GM19238 (cell line): ENCODE results near the gene VPS41.
A peak's percentile ranks its signal among the peaks of the same experiment; 100 is the strongest.
"Not testable (repeated sequence)": the region's sequence is repeated elsewhere in the genome, so short reads cannot be mapped to it uniquely, and the experiment has no call there.

Experiments
- DNase-seq: peaks from one replicate; pipeline ENCODE4 v3.0.0; 2011; ENCODE audit warnings: low spot score; ENCODE audit not compliant: insufficient read length

VPS41 gene

DNA sequence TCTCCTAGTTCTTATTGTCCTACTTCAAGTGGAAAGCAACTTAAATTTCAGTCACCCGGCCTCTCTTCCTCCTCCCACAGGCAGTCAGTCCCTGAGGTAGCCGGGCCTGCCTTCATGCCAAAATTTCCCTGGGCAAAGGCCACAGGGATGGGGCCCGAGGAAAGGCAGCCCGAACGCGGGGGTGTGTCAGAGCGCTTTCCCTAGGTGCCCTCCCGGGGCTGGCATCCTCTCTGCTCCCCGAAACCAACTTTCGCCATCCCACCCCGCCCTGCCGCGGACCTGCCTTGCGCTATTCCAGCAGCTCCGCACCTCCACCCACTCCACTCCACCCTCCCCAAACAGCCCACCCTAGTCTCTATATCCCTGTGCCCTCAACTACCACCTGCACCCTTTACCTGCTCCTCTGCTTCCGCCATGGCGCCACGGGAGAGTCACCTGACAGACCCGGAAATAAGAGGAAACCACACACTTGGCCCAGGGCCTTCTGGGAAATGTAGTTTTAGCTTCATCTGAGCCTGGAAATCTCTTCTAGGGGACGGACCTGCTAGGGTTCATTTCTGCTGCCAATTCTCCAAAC is at the start of gene VPS41:
TSS of gene VPS41 (minus strand) at position 433 of the 577 bp plus-strand sequence. CDS start at position 416, 17 bp downstream.
- peak; percentile 80 for DNase-seq

DNA sequence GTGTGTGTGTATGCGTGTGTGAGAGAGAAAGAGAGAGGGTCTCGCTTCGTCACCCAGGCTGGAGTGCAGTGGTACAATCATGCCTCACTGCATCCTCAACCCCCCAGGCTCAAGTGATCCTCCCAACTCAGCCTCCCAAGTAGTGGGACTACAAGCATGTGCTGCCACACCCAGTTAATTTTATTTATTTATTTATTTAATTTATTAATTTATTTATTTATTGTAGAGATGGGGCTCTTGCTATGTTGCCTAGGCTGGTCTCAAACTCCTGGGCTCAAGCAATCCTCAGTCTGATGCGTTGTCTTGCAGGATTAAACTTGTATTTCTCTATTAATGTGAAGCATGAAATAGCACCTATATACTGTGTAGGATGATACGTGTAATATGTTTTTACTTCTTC is 46.9 kb upstream of the VPS41 start:
- DNase-seq: no peak

DNA sequence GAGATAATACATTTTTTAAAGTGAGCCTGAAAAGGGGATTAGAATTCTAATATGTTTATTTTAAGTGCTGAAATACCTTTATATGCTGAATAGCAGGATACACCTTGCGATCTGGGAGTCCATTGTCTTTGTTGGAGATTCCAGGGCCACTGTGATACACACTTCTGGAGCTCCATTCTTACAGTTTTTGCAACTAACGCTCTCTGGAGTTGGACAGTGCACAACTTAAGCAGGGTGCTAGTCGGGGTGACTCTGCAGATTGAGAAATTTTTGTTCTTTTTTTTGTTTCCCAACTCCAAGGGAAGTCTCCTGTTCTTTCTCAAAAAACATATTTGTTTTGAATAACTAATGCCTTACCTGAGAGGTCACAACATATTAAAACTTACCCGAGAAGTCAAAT is 45.0 kb upstream of the VPS41 start:
- DNase-seq: no peak

DNA sequence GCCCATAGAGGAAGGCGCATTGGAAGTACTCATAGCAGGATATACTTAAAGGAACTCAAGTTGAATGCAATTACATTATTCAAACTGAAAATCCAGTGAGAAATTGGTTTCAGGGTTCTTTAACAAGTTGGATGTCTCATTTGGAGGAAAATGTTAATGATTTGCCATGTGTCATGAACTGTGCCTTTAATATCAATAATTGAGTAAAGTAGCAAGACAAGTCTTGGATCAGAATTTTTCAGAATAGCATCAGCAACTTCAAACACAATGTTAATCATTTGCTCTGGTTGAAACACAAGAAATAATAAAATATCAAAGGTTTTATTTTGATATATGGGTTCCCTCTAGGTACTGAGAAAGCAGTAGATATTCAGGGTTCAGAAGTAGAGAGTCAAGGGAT is 44.2 kb upstream of the VPS41 start:
- no peak for DNase-seq

DNA sequence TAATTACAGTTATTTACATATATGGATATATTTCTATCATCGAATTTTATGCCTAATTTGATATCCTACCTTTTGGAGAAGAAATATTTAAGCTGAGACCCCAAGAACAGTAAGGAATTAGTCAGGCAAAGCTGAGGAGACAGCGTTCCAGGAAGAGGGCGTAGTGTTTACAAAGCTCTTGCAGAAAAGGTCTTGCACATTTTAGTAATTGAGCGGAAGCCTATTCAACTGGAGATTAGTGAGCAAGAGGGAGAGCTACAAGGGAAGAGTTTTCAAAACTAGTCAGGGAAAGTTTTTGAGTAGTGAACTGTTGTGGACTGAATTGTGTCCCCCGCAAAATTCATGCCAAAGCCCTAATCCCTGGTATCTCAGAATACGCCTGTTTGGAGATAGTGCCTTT is 42.2 kb upstream of the VPS41 start:
- no peak for DNase-seq

DNA sequence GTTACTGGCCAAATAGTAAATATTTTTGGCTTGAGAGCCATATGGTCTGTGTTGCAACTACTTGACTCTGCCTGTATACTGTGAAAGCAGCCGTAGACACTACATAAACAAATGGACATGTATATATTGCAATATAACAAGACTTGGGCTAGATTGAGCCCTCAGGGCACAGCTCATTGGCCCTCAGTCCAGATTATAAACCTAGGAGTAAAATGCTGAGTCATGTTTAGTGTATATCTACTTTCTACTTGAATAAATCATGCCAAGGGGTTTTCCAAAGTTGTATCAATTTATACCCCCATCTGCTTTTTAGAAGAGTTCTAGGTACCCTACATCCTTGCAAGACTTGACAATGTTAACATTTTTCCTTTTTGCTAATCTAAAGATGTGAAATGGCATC is 41.3 kb upstream of the VPS41 start:
- no peak for DNase-seq

DNA sequence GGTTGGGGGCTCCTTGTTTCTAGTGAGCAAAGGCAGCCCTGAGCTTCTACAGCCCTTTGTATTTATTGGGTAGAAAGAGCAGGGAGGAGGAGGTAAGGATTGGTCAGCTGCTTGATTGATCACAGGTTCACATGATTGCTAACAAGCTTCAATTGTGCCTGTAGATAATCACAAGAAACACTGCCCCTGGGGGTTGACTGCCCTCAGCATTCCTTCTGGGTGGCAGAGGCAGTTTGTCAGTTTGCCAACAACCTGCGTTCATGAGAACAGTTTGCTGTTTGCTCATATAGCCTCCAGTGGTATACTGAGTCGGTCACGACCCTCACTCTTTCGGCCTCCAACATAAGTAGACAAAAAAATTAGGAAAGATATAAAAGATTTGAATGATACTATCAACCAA is 38.5 kb upstream of the VPS41 start:
- DNase-seq: not testable (repeated sequence)

DNA sequence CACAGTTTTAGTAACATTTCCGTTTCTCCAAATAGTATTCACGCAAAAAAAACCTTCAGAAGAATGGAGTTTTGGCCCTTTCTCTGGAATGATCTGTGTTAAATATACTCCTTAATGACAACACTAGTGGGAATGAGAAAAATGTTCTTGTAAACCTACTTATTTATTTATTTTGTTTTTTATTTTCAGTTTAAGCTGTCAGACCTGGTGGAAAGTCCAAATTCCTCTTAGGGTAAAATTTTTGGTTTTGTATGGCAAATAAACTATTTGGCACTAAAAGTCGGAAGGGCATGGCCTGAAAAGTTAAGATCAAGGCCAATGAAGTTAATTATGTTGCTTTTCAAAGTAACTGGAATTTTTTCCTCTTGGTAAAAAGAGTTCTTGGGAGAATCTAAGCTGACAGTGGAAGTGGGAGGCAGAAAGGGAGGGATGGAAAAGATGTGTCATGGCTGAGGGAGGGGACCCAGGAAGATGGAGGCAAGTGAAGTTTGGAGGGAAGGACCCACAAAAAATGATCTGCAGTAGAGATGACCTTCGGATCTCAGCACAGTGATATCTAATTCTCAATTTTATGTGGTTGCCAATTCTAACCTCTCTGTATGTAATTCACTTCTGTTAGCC is 33.5 kb upstream of the VPS41 start:
- no peak for DNase-seq

DNA sequence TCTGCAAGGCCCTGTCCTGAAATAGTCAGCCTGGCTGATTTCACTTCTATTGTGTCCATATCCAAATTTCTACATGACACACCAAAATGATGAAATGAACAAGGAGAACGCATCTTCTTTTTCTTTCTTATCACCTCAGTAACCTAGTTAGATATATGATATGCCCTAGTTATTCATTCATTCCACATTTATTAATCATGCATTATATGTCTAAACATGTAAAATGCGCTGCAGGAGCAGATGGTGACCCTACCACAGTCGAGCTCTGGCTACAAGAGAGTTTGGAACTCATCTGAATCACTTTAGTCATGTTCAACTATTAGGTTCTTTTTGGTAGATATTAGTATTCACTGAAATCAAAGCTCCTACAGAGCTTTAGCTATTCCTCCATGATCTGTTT is 31.8 kb upstream of the VPS41 start:
- DNase-seq: no peak

DNA sequence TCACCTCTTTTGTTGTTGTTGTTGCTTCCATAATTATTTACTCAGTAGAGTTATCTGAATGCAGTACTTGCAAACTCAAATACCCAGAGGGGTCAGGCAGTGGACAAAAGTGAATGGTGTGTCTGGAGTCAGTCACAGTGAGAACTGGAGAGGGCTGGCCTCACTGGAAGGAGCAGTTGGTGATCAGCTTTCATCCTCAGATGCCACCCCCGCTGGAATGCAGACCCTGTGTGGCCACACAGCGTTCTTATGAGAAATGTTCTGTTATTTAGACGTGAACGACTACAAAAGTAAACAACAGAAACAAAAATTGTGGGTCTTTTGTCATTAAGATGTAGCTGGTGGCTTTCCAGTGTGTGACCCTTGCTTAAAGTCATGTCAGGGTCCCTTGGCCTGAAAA is 29.6 kb upstream of the VPS41 start:
- DNase-seq: no peak

DNA sequence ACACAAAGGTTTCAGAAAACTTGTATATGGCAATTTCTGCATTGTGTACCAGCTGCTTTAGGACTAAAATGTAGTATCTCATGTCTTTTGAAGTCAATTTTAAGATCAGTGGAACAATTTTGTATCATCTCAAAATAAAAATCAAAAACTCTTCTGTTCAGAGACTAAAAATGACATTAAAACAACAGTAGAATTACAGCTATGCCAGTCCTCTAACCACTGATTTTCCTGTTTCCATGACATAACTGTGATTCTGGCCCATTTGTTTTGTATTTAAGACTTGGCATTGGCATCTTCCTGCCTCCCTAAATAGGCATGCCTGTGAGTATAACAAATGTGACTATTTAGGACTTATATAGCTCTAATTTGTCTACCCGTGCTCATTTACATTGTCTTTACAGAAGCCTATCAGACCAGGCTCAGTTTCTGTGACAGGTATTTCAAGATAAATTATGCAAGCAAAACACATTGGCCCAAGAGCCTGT is 29.1 kb upstream of the VPS41 start:
- no peak for DNase-seq

DNA sequence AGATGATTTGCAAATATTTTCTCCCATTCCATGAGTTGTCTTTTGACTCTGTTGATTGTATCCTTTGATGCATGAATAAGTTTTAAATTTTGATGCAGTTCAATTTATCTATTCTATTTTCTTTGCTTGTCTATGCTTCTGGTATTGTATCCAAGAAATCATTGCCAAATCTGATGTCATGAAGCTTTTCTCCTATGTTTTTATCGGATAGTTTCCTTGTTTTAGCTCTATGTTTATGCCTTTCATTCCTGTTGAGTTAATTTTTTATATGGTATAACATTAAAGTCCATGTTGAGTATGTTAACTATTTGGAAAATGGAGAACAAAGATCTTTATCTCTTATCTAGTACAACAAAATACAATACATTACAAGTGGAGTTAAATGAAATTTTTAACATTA is 27.6 kb upstream of the VPS41 start:
- DNase-seq: no peak

DNA sequence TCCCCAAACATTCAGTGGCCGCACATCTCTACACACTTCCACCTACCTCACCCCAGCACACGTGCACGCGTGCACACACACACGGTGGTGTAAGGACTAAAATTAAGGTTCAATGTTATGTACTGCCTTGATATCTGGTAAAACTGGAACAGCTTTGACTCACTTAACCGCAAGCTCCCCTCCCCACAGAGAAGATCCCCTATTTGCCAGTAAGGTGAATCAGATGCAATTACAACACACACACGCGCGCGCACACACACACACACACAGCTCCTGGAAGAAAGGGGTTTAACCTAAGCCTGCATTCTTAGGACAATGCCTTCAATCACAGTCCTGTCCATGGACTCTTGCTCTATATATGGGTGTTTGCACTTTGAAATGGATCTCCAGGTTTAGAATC is 25.5 kb upstream of the VPS41 start:
- no peak for DNase-seq

DNA sequence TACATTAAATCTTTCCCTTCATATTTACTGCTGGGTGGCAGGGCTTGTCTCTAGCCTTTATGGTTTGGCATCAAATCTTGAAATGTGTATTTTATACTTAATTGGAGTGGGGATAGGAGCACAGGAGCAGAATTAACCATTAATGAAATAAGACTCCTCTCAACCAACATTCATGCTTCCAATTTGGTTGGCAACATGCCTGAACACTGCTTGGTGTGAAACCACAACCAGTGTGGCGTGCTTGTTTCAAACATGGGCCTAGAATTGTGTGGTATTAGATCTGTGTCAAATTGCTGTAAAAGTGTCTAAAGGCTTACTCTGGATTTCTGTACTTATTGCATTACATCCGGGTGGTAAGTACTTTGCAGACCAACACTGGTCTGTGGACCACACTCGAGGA is 25.1 kb upstream of the VPS41 start:
- no peak for DNase-seq

DNA sequence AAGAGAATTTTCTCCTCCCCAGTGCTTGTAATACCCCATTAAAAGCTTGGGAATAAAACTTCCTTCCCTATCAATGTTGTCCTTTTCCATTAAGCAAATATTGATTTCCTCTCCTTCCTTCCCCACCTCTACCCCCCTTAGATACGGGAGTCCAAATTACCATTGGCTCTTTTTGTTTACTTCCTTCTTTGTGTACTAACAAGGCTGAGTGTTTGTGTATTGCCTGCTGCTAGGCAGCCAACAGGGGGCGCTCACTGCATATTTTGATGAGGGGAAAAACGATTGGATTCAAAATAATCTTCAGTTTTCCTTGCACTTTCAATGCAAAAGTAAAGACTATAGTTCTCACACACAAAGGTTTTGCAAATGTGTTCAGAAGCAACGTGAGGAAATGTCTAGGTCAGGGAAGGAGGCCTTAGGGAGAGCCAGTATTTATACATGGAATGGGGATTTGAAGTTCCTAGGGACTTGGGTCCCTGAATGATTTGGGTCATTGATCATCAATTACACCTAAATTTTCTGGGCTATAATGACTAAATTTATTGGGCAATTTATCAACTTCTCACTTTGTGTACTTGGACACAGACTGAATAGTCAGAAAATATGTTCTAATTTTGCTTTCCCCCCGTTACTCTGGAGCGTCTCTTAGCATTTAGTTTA is 23.6 kb upstream of the VPS41 start:
- peak; percentile 19 for DNase-seq

DNA sequence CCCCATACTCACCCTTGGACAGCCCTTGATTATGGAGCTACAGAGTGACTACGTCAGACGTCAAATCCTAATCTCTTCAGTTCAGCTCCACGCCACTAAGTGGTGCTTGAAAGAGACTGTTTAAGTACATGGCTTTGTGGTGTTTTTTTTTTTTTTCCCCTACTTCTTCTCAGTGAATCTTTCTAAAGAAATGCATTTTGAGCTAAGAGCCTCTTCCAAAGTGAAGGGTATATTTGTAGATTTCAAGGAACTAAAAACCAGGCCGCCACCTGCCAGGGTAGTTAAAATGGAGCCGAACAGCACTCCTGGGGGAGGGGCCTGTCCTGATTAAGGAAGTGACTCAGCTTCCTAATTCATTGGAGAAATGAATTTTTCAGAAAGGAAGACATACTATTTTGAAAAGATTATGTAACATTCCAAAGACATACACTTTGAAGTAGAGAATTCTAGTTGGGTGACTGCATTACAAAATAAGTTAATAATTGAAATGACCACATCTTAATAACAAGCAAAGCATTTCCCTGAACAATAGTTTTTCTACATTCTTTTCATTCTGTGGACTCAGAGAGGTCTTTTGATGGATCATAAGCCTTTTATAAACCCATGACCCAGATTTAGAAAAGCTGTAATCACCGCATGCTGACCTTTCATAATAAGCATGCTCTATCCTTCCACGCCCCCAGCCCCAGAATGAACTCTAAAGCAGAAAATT is 20.6 kb upstream of the VPS41 start:
- no peak for DNase-seq

DNA sequence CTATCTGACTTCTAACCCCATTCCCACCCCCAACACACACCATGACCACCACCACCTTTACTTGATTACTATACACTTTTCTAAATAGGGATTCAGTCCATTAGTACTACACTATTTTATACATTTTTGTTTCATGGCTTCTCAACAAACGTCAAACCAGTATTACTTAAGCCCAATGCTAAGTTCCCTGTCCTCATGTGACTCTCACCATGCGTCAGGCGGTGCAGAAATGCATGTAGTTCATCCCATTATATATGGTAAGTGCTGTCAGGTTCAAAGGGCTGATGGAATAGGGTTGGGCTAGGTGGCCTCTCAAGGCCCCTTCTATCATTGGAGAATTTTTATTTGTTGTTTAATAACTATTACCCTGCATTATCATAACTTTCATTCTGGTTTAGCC is 19.5 kb upstream of the VPS41 start:
- DNase-seq: no peak

DNA sequence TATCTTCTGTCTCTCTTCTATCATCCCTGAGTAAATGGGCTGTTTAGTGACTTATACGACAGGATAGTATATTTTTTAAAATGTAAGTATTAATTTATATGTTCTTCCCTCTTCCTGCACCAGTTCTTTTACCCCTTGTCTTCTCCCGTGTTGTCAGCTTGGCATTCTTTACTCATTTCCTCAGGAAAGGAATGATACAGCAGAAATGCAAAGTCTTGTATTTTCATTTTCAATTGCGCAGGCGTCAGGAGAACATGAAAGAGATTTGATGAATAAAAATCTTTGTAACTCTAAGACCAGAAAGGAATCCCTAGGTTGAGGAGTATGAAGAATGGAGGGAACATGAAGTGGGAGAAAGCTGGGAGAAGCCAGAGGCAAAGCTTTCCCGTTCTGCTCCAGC is 18.8 kb upstream of the VPS41 start:
- DNase-seq: no peak

DNA sequence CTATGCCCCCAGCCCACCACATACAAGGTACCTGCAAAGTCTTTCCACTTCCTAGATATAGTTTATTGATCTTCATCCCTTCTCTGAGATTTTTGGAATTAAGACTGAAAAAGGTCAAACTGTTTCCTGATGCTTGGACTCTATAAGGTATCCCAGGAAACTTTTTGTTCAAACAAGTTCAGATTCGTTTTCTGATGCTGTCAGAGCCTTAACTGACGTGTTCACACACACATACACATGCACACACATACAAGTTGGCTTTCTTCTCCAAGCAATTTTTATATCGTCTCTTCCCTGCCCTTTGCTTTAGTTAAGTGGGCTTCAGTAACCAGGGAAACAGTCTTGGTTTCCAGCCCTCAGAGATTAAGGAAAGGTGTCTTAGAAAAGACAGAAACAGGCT is 11.7 kb upstream of the VPS41 start:
- no peak for DNase-seq

DNA sequence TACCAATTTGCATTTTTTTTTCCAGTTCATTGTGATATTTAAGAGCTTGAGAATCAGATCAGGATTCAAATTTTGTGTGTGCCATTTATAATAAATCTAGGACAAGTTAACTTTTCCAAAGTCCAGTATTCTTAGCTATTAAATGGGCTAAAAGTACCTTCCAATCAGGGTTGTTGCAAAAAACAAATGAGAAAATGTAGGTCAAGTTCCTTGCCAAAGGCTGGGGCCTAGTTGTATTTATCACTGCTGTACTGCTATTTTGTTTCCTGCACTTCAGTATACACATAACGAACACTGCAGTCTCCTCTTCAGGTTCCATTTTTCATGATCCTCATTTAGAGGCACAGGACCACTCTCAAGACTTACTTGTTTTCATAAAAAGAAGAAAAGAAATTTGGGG is 7.4 kb upstream of the VPS41 start:
- DNase-seq: no peak

DNA sequence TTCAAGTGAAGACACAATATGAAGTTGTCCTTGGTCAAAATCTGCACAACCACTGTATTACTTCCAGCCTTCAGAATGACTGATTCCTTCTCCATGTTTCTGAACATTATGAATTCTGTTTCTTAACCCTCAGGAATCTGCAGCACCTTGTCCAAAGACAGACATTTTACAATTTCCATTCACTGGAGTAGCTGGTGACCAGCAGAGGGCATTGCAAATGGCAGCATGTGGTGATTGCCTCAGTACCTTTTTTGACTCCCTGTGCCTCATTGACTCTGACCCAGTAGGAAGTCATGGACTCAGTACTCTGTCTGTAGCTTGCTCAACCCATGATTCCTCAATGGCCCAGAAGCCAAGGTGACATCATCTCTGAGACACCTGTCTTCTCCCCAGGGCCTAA is 879 bp upstream of the VPS41 start:
- DNase-seq: no peak

DNA sequence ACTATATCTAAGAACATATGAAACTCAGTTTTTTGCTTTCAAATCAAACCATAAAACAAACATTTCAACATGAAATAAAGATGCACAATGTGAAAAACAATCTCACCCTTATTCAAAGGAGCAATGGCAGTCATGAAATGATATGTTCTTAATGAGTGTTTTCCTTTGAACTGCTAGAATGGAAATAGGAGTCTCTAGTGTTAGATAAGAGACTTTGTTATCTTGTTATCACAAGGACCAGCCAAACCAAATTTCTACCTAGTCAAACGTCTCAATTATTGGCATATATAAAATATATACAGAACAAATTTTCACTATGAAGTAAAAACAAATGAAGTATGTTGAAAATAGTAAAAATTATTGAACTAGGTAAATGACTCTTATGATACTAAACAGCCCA is 1.2 kb downstream of the VPS41 start:
- no peak for DNase-seq
